ENCODE data around the gene SLC34A1. TPM values are rescaled to one million over a fixed set of nuclear protein-coding genes. Genes with fewer than 3 reads are reported as not detected.
"Not testable (repeated sequence)": the region's sequence is repeated elsewhere in the genome, so short reads cannot be mapped to it uniquely, and the experiment has no call there.

The SLC34A1 gene
- total RNA-seq, 1 donor from 2014 or later: not detected

GRCh38 chr5:177338251-177339106 is 45.8 kb upstream of the SLC34A1 start:
- Histone ChIP-seq H2AFZ (ENCODE audit: low read depth, low read length) (no peak overlapping the region), H3K79me2 (ENCODE audit: insufficient read depth, low read length) (peaks cover 43% of the 10 kb centered on the region), H3K27ac (ENCODE audit: low read depth, low read length) (no peak overlapping the region), H4K20me1 (ENCODE audit: insufficient read depth, low read length) (peaks cover 50% of the 10 kb centered on the region), H3K27me3 (ENCODE audit: insufficient read depth, low read length) (no peaks in the 10 kb centered on the region), H3K9me3 (ENCODE audit: insufficient read depth, low read depth, low read length) (no peaks in the 10 kb centered on the region), H3K4me2 (ENCODE audit: low read length) (no peak overlapping the region), H3K36me3 (ENCODE audit: insufficient read depth, low read length) (peaks cover 14% of the 10 kb centered on the region), H3K4me3 (ENCODE audit: insufficient read depth, low read depth, low read length) (no peak overlapping the region), H3K4me1 (ENCODE audit: insufficient read depth, low read length) (no peaks in the 10 kb centered on the region), H3K9ac (ENCODE audit: low read length) (no peak overlapping the region)
- no peak overlapping the region for H3K4me3 Mint-ChIP-seq (ENCODE audit: unreplicated experiment)
- TF ChIP-seq EZH2 (IDR thresholded peaks at IDR 0.05; ENCODE audit: insufficient read depth, low read length): no peak
- TF ChIP-seq CTCF (IDR thresholded peaks at IDR 0.05; ENCODE audit: insufficient read depth, low read depth, low read length): no peak
- no peaks in the 10 kb centered on the region for H3K4me1 Mint-ChIP-seq (ENCODE audit: low read depth, unreplicated experiment)
- H3K27me3 Mint-ChIP-seq (ENCODE audit: low read depth, unreplicated experiment): no peaks in the 10 kb centered on the region
- no peak for DNase-seq (ENCODE audit: low read depth)
- no peak overlapping the region for H3K27ac Mint-ChIP-seq (ENCODE audit: unreplicated experiment)
- peaks cover 19% of the 10 kb centered on the region for H3K36me3 Mint-ChIP-seq (ENCODE audit: low read depth, unreplicated experiment)
- no peaks in the 10 kb centered on the region for H3K9me3 Mint-ChIP-seq (ENCODE audit: unreplicated experiment)
- no peak for FAIRE-seq

GRCh38 chr5:177339107-177339638 is 45.1 kb upstream of the SLC34A1 start:
- H3K4me1 Mint-ChIP-seq (ENCODE audit: low read depth, unreplicated experiment): no peaks in the 10 kb centered on the region
- no peaks in the 10 kb centered on the region for H3K9me3 ChIP-seq (ENCODE audit: insufficient read depth, low read depth, low read length)
- FAIRE-seq (no peak), DNase-seq (ENCODE audit: low read depth) (no peak)
- H3K79me2 ChIP-seq (ENCODE audit: insufficient read depth, low read length): peaks cover 49% of the 10 kb centered on the region
- H3K4me2 ChIP-seq (ENCODE audit: low read length): no peak overlapping the region
- H3K9ac ChIP-seq (ENCODE audit: low read length): no peak overlapping the region
- no peak overlapping the region for H3K4me3 ChIP-seq (ENCODE audit: insufficient read depth, low read depth, low read length)
- H3K27me3 ChIP-seq (ENCODE audit: insufficient read depth, low read length): no peaks in the 10 kb centered on the region
- H3K36me3 Mint-ChIP-seq (ENCODE audit: low read depth, unreplicated experiment): peaks cover 14% of the 10 kb centered on the region
- H3K4me3 Mint-ChIP-seq (ENCODE audit: unreplicated experiment): no peak overlapping the region
- no peak overlapping the region for H2AFZ ChIP-seq (ENCODE audit: low read depth, low read length)
- peaks cover 12% of the 10 kb centered on the region for H3K36me3 ChIP-seq (ENCODE audit: insufficient read depth, low read length)
- H3K4me1 ChIP-seq (ENCODE audit: insufficient read depth, low read length): no peaks in the 10 kb centered on the region
- H3K9me3 Mint-ChIP-seq (ENCODE audit: unreplicated experiment): no peaks in the 10 kb centered on the region
- H3K27ac Mint-ChIP-seq (ENCODE audit: unreplicated experiment): no peak overlapping the region
- H3K27me3 Mint-ChIP-seq (ENCODE audit: low read depth, unreplicated experiment): no peaks in the 10 kb centered on the region
- no peak overlapping the region for H3K27ac ChIP-seq (ENCODE audit: low read depth, low read length)
- H4K20me1 ChIP-seq (ENCODE audit: insufficient read depth, low read length): peaks cover 55% of the 10 kb centered on the region
- TF ChIP-seq CTCF (IDR thresholded peaks at IDR 0.05; ENCODE audit: insufficient read depth, low read depth, low read length): no peak
- TF ChIP-seq EZH2 (IDR thresholded peaks at IDR 0.05; ENCODE audit: insufficient read depth, low read length): no peak

GRCh38 chr5:177343000-177343399 is 41.2 kb upstream of the SLC34A1 start:
- H3K9ac ChIP-seq (ENCODE audit: low read length); H3K27me3 ChIP-seq (ENCODE audit: insufficient read depth, low read length); H3K9me3 ChIP-seq (ENCODE audit: insufficient read depth, low read depth, low read length); H3K4me1 ChIP-seq (ENCODE audit: insufficient read depth, low read length); H3K4me1 Mint-ChIP-seq (ENCODE audit: low read depth, unreplicated experiment); H3K36me3 Mint-ChIP-seq (ENCODE audit: low read depth, unreplicated experiment); H3K4me3 ChIP-seq (ENCODE audit: insufficient read depth, low read depth, low read length); DNase-seq (ENCODE audit: low read depth); H3K9me3 Mint-ChIP-seq (ENCODE audit: unreplicated experiment); H3K27ac ChIP-seq (ENCODE audit: low read depth, low read length); H3K4me2 ChIP-seq (ENCODE audit: low read length); H3K27ac Mint-ChIP-seq (ENCODE audit: unreplicated experiment); H3K4me3 Mint-ChIP-seq (ENCODE audit: unreplicated experiment); H2AFZ ChIP-seq (ENCODE audit: low read depth, low read length); FAIRE-seq; H3K27me3 Mint-ChIP-seq (ENCODE audit: low read depth, unreplicated experiment): not testable (repeated sequence)
- H3K79me2 ChIP-seq (ENCODE audit: insufficient read depth, low read length): peaks cover 84% of the 10 kb centered on the region
- H4K20me1 ChIP-seq (ENCODE audit: insufficient read depth, low read length): peaks cover 65% of the 10 kb centered on the region
- peaks cover 21% of the 10 kb centered on the region for H3K36me3 ChIP-seq (ENCODE audit: insufficient read depth, low read length)

Data from astrocyte (in vitro differentiated cells and primary cell).